Measurements from ENCODE around the gene CRYBB3. TPM values are rescaled to one million over a fixed set of nuclear protein-coding genes. Genes with fewer than 3 reads are reported as not detected.

The CRYBB3 gene
- total RNA-seq, 1 experiment from 2014 or later = 0.64 TPM

DNA sequence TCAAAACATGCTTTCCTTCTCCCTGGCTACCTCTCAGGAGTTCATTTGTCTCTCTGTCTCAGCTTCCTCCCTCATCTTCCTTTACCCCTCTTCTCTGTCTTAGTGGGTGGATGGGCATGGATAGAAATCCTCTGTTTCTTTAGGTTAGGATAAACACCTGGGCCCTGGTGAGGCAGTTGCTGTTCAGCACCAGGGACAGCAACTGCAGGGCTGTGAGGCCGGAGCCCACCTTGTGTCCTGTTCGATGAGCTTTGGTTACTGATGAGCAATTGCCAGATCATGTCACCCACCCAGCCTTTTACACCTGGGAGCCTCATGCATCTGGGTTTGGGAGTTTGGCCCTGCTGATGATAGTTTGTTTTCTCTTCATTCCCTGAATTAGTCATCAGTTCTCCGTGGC is 6.1 kb upstream of the CRYBB3 start:
- intact Hi-C loops (cut with micrococcal nuclease) = no loop called here
- H3K27me3 ChIP-seq (ENCODE audit: insufficient read depth, low read length) = no peaks in the 10 kb centered on the region
- BruUV-seq (replicated peaks) = no TSS peak
- ATAC-seq = no peak
- POLR2A ChIA-PET = no interaction called here
- no peak overlapping the region for H3K4me2 ChIP-seq (ENCODE audit: low read length)
- no peaks in the 10 kb centered on the region for H3K9me2 ChIP-seq (ENCODE audit: insufficient read depth)
- no peak overlapping the region for H3K27ac ChIP-seq (ENCODE audit: low read depth, low read length)
- no peaks in the 10 kb centered on the region for H3K79me2 ChIP-seq (ENCODE audit: insufficient read depth, low read length)
- no peak for TF ChIP-seq EGR1 (IDR thresholded peaks at IDR 0.05; ENCODE audit: low read depth)
- peak; percentile 74 for TF ChIP-seq REST (IDR thresholded peaks at IDR 0.05; ENCODE audit: low read depth)
- RAD21 ChIA-PET (ENCODE audit: low non-redundant PET in 1 of 2, low total read pairs in 2 of 2, uncharacterized antibody in 2 of 2, unreplicated experiment in 2 of 2) = no interaction called here
- DNase-seq (ENCODE audit: low read depth, low spot score) = no peak
- H4K20me1 ChIP-seq (ENCODE audit: insufficient read depth) = no peaks in the 10 kb centered on the region
- no peaks in the 10 kb centered on the region for H3K4me1 ChIP-seq (ENCODE audit: control insufficient read depth in 1 of 2, insufficient read depth in 2 of 2, low read length in 2 of 2)
- H3K4me3 ChIP-seq (replicated peaks in 1 of 2; ENCODE audit: low read depth in 1 of 2, low read length in 2 of 2) = no peak overlapping the region
- H3K36me3 ChIP-seq (ENCODE audit: control insufficient read depth in 1 of 2, insufficient read depth in 2 of 2, low read length in 2 of 2) = peaks cover 3 to 8% of the 10 kb centered on the region in 2 experiments; a peak in 3 of 4 replicates
- H3K9ac ChIP-seq (ENCODE audit: low read length) = no peak overlapping the region
- no peak overlapping the region for H2AFZ ChIP-seq (ENCODE audit: low read depth, low read length, poor library complexity, severe bottlenecking)
- H3K9me3 ChIP-seq (ENCODE audit: control insufficient read depth in 1 of 2, insufficient read depth in 1 of 2, low read depth in 1 of 2, low read length in 2 of 2) = no peaks in the 10 kb centered on the region
- CTCF ChIA-PET = interaction anchor here (1.1 to 1.5 kb wide), 2 partner anchors 9 to 11 kb away, joined by 3 to 4 read pairs; no protein-coding TSS in a partner anchor

DNA sequence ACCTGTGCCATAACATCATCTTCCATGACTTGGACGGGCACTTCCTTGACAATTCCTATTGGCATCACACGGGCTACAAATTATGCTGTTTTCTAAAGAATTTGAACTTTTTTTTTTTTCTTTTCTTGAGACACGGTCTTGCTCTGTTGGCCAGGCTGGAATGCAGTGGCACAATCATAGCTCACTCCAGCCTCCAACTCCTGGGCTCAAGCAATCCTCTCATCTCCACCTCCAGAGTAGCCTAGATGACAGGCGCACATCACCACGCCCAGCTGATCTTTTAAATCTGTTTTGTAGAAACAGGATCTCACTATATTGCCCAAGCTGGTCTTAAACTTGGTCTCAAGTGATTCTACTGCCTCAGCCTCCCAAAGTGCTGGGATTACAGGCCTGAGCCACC is 3.3 kb upstream of the CRYBB3 start:
- no TSS peak for BruUV-seq (replicated peaks)
- H3K9ac ChIP-seq (ENCODE audit: low read length) = no peak overlapping the region

More for the DNA sequence above, 3.3 kb upstream of the CRYBB3 start:
- H3K9me3 ChIP-seq (ENCODE audit: control insufficient read depth in 1 of 2, insufficient read depth in 1 of 2, low read depth in 1 of 2, low read length in 2 of 2) = no peaks in the 10 kb centered on the region
- intact Hi-C loops (cut with micrococcal nuclease) = no loop called here
- no peak overlapping the region for H2AFZ ChIP-seq (ENCODE audit: low read depth, low read length, poor library complexity, severe bottlenecking)
- ATAC-seq (no peak), DNase-seq (ENCODE audit: low read depth, low spot score) (no peak)
- no peak overlapping the region for H3K27ac ChIP-seq (ENCODE audit: low read depth, low read length)
- no peaks in the 10 kb centered on the region for H3K4me1 ChIP-seq (ENCODE audit: control insufficient read depth in 1 of 2, insufficient read depth in 2 of 2, low read length in 2 of 2)
- H3K79me2 ChIP-seq (ENCODE audit: insufficient read depth, low read length) = no peaks in the 10 kb centered on the region
- H3K4me3 ChIP-seq (replicated peaks in 1 of 2; ENCODE audit: low read depth in 1 of 2, low read length in 2 of 2) = no peak overlapping the region
- POLR2A ChIA-PET = no interaction called here
- H3K27me3 ChIP-seq (ENCODE audit: insufficient read depth, low read length) = no peaks in the 10 kb centered on the region
- peaks cover 3 to 8% of the 10 kb centered on the region in 2 experiments; a peak in 3 of 4 replicates for H3K36me3 ChIP-seq (ENCODE audit: control insufficient read depth in 1 of 2, insufficient read depth in 2 of 2, low read length in 2 of 2)
- CTCF ChIA-PET = no interaction called here
- RAD21 ChIA-PET (ENCODE audit: low non-redundant PET in 1 of 2, low total read pairs in 2 of 2, uncharacterized antibody in 2 of 2, unreplicated experiment in 2 of 2) = no interaction called here
- H4K20me1 ChIP-seq (ENCODE audit: insufficient read depth) = no peaks in the 10 kb centered on the region
- H3K9me2 ChIP-seq (ENCODE audit: insufficient read depth) = no peaks in the 10 kb centered on the region
- TF ChIP-seq ATF3 (IDR thresholded peaks at IDR 0.05) (no peak), SIN3A (IDR thresholded peaks at IDR 0.05; ENCODE audit: low read depth) (no peak), EZH2phosphoT487 (IDR thresholded peaks at IDR 0.05; ENCODE audit: borderline replicate concordance) (no peak), TCF7L2 (IDR thresholded peaks at IDR 0.05; ENCODE audit: borderline replicate concordance, extremely low read depth, insufficient read depth, insufficient read length) (no peak), RAD21 (IDR thresholded peaks at IDR 0.05; ENCODE audit: low read depth) (no peak), ZNF274 (IDR thresholded peaks at IDR 0.05; ENCODE audit: low read depth, low read length) (no peak), EGR1 (IDR thresholded peaks at IDR 0.05; ENCODE audit: low read depth) (no peak)
- TF ChIP-seq, protein P1, sequence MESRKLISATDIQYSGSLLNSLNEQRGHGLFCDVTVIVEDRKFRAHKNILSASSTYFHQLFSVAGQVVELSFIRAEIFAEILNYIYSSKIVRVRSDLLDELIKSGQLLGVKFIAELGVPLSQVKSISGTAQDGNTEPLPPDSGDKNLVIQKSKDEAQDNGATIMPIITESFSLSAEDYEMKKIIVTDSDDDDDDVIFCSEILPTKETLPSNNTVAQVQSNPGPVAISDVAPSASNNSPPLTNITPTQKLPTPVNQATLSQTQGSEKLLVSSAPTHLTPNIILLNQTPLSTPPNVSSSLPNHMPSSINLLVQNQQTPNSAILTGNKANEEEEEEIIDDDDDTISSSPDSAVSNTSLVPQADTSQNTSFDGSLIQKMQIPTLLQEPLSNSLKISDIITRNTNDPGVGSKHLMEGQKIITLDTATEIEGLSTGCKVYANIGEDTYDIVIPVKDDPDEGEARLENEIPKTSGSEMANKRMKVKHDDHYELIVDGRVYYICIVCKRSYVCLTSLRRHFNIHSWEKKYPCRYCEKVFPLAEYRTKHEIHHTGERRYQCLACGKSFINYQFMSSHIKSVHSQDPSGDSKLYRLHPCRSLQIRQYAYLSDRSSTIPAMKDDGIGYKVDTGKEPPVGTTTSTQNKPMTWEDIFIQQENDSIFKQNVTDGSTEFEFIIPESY (IDR thresholded peaks at IDR 0.05; ENCODE audit: extremely low read depth, insufficient replicate concordance, low read length) = no peak
- H3K4me2 ChIP-seq (ENCODE audit: low read length) = no peak overlapping the region

Data from HCT116 (cell line).